Astrocyte (in vitro differentiated cells and primary cell): Measurements from ENCODE around the gene TRIM3.

Experiments
- EZH2 ChIP-seq: IDR thresholded peaks from 2 replicates; pipeline ENCODE4 v1.6.1; 2012; ENCODE audit warnings: mild to moderate bottlenecking, low read length, inconsistent platforms; ENCODE audit not compliant: insufficient read depth
- TF ChIP-seq, protein P1 (sequence below): IDR thresholded peaks from 2 replicates; pipeline ENCODE4 v1.5.1; 2011; ENCODE audit warnings: low read depth, mild to moderate bottlenecking, inconsistent platforms, low read length, moderate library complexity; ENCODE audit not compliant: insufficient read depth

DNA sequence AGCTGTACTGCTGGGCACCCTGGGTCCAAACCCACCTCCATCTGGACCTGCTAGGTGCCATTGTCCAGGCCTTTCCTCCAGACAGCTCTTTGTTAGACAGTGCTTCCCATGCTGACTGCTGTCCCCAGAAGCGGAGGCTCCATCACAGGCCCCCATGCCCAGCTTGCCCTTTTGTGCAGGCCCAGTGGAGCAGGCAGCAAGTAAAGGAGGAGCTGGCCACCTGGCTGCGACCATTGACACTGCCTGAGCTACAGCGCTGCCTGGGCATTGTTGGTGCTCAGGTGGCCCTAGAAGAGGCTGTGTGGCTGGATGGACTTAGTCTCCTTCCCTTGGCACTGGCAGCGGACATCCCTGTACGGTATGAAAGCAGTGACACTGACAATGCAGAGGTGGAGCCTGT lies 24.8 kb upstream of the TRIM3 start:
- TF ChIP-seq, protein P1, sequence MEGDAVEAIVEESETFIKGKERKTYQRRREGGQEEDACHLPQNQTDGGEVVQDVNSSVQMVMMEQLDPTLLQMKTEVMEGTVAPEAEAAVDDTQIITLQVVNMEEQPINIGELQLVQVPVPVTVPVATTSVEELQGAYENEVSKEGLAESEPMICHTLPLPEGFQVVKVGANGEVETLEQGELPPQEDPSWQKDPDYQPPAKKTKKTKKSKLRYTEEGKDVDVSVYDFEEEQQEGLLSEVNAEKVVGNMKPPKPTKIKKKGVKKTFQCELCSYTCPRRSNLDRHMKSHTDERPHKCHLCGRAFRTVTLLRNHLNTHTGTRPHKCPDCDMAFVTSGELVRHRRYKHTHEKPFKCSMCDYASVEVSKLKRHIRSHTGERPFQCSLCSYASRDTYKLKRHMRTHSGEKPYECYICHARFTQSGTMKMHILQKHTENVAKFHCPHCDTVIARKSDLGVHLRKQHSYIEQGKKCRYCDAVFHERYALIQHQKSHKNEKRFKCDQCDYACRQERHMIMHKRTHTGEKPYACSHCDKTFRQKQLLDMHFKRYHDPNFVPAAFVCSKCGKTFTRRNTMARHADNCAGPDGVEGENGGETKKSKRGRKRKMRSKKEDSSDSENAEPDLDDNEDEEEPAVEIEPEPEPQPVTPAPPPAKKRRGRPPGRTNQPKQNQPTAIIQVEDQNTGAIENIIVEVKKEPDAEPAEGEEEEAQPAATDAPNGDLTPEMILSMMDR, result no peak
- no peak for TF ChIP-seq EZH2
